Stimulated activated CD4-positive, alpha-beta T cell treated with anti-CD3 and anti-CD28 coated beads, Interleukin-2, amount 100 ng/mL, for 24 hours (primary cell): Measurements from ENCODE around the gene SETD5.
"Not testable (repeated sequence)": the region's sequence is repeated elsewhere in the genome, so short reads cannot be mapped to it uniquely, and the experiment has no call there.

Experiments
- DNase-seq, 2 donors: peaks; one replicate each; pipeline ENCODE4 v3.0.0-alpha.2; 2020

Gene SETD5

DNA sequence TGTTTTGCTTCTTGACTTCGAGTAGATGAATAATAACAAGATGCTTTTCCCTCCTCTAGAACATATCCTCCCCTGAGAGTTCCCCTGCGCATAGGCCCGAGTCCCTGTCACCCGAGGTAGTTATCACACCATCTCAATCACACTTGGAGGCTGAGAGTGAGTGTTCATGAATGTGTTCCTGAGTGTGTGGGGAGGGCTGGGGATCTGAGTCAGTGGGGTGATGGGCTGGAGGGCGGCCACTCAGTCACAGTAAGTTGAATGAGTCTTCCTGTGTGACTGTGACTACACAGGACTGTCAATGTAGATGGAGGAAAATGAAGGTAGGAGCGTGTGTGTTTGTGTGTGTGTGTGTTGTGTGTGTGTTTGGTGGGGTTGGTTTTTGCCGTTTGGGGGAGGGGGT, 71.0 kb downstream of the SETD5 start:
- DNase-seq, result peak in 1 of 2 donors; percentile 14

DNA sequence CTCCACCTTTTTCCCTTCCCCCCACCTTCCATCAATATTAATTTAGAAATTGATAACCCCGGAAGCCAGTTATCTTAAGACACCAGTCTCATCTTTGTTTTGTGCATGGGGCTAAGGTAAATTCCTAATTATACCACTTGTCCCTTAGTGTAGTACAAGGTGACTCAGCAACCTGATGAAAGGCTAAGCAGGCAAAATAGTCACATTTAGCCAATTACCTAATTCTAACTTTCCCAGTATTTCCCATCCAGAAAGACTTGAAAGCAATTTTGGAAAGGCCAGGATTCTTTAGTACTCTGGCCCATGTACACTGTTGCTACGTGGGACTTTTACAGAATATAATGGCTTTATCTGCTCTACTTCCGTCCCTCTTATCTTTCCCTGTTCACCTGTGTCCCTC, 72.6 kb downstream of the SETD5 start:
- DNase-seq, result no peak

GRCh38 chr3:9473496-9474065, 76.2 kb downstream of the SETD5 start:
- DNase-seq, result no peak

GRCh38 chr3:9474482-9474881, 77.1 kb downstream of the SETD5 start:
- DNase-seq, result no peak

DNA sequence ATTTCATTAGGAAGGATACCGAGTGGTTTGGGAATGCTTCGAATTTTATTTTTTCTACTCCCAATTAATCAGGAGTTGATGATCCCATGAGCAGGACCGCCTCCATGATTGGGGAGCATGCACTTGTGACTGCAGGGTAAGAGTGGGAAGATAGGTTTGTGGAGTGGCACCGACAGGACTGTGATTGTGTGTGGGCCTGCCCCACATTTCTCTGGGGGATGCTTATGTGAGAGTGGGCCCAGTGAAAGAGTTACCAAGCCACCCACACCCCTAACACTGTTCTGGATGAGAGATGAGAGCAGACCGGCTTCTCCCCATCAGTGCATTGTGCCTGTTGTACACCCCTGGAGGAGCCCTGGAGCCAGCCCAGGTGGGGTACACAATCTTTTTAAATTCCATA, 79.5 kb downstream of the SETD5 start:
- no peak for DNase-seq

GRCh38 chr3:9480265-9480664, 82.8 kb downstream of the SETD5 start:
- no peak for DNase-seq

GRCh38 chr3:9485248-9485647, 87.8 kb downstream of the SETD5 start:
- no peak for DNase-seq

GRCh38 chr3:9491506-9491905, 94.1 kb downstream of the SETD5 start:
- no peak for DNase-seq

DNA sequence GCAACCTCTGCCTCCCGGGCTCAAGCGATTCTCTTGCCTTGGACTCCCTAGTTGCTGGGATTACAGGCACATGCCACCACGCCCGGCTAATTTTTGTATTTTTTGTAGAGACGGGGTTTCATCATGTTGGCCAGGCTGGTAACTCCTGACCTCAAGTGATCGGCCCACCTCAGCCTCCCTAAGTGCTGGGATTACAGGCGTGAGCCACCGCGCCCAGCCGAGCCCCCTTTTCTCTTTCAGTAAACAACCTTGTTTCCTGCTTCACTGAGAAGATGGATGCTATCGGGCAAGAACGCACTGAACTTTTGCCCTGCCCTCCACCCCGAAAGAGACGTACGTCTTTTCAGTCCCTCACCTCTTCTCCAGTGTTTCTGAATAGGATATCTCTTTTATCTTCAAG, 96.6 kb downstream of the SETD5 start:
- DNase-seq, result not testable (repeated sequence)

DNA sequence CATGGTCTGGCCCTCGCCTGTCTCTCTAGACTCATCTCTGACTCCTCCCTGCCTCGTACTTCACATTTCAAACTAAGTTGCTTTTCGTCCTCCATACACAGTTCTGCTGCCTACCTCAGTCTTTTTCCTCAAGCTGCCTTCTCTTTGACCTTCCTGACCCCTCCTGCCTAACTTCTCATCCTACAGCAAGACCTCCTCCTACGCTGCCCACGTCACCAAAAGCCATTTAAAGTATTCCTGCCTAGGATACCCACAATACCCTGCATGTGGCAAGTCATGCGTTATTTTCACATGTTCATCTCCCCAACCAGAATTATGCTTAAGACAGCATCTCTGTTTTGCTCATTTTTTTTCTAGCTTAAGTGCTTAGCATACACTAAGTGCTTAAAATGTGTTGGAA, 99.5 kb downstream of the SETD5 start:
- DNase-seq, result no peak

- no peak for DNase-seq
Observed at GRCh38 chr3:9497821-9498565, 100.6 kb downstream of the SETD5 start.

DNA sequence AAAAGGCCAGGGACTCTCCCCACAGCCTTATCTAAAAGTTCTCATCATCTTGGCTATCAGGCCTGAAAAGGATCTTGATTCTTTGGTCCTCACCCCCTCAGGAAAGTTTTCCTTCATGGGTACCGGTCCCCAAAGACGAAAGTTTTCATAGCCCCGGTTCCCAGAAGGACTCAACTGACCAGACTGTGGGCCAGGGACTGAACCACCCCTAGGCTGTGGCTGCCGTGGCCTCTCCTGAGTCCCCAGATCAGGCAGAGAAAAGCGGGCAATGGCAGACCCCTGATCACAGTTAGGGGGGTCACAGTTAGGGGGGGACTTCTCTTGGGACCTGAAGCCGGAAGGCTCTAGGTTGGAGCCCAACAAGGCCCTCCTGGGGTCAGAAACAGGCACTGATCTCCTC, 101.4 kb downstream of the SETD5 start:
- no peak for DNase-seq

DNA sequence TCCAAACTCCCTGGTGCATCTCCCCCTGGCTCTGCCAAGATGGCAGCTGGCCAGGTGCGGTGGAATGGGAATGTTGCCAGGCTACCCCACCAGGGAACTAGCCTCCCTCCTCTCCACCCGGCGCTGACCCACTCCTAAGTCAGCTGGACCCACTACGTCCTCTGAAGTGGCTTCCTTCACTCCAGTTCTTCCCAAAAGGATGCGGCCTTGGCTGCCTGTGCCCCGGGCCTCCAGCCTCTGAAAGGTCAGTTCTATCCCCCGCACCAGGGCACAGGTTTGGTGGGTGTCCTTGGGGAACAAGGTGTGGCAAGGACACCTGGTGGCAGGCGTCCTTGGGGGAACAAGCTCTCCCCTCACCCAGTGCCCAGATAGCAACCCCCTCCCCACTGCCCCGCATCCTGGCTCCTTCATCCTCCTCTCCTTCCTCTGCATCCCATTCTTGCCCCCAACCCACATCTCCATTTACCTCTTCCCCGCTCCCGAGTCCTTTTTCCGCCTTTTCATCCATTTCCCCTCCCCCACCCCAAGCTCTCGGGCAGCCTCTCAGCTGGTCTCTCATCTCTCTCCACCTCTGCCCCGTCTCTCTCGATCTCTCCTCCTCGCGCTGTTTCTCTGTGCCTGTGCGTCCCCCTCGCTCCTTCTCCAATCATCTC, 102.2 kb downstream of the SETD5 start:
- DNase-seq, result no peak

DNA sequence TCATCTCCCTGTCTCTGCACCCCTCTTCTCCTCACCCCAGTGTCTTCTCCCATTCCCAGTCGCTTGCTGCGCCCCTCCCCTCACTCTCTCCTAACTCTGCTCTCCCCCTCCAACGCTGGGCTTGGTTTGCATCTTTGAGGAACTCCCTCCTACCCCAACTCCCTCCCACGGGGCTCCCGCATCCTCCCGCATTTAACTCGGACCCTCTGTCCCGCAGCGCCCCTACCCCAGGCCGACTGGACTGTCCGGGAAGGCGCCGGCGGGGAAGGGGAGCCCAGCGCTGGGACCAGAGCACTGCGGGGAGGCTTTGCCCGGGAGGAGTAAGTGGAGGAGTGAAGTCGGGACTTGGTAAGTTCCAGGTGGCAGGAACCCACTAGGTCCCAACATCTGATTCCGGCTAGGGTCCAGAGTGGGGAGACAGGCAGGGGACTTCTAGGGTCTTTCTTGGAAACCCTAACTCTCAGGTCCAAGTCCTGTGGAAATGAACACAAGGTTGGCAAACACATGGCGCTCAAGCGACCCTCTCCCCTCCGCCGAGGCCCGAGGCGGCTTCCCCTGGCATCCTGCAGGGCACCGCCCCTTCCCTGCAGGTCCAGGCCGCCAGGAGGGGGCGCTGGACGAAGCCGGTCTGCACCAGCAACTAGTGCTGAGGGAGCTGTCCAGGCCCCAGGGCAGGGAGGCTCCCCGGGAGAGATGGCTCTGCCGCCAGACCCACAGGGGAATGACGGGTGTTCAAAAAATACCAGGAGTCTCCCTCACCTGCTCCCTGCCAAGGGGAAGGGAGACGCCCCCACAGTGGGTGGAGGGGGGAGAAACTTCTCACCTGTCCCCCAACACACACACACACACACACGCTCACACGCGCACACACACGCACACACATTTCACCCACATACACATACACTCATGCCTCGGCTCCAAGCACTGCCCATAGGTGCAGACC, 103.0 kb downstream of the SETD5 start:
- peak; percentile 71 to 83 for DNase-seq

GRCh38 chr3:9501226-9501625, 103.8 kb downstream of the SETD5 start:
- DNase-seq, result no peak

DNA sequence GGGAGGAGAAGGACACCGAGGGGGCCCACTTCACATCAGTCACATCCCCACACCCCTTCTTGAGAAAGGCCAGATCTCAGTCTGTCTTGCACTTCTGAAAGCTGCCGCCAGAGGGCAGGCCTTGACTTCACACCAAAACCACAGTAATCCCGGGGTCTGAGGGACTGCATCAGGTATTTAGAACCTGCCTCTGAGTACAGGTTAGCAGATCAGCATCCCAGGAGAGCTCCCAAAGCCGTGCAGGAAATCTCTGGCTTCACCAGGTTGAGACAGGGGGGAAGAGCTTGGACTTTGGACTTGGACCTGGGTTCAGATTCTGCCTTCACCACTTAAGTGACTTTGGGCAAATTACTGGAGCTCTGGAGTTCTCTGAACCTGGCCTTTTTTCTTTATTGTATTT, 105.9 kb downstream of the SETD5 start:
- DNase-seq, result peak; percentile 76 to 83

DNA sequence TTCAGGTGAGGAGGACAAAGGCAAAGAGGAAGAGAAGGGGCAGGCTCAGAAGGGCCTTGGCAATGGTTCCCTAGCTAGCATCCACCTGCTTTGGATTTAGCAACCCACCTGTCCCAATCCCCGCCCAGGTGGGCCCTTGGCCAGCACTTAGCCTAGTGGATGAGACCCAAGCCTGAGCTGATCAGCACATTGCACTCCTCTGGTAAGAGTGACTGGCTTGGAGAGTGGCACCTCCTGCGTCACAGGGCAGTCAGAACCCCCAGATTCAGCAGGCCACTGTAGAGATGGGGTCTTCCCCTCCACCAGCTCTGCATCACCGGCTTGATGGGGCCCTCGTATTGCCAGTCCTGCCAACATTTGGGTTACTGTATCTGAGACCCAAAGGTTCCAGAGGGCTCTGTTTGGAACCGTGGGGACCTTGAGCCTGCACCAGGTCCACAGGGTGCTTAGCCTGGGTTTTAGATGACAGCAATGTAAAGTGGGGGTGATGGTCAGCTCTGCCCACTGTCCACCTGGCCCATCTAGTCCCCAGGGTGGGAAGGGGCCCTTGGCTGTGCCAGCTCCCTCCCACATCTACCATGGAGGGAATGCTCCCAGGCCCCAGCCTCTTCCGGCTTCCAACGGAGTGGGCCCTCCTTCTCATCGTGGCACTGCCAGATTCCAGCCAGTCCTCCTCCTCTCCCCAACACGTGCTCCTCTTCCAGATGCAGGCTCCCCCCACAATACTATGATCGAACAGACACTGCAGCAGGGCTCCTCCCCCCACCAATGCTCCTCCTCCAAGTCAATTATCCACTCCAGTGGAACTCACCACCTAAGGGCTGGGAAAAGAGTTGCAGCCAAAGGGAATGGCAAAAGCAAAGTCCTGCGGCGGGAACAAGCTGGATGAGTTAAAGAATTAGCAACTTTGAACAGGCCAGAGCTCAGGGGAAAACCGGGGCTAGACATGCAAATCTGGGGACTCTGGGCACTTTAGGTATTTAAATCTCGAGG, 110.5 kb downstream of the SETD5 start:
- DNase-seq, result no peak

- DNase-seq, result no peak
Observed at GRCh38 chr3:9508781-9509180, 111.4 kb downstream of the SETD5 start.

DNA sequence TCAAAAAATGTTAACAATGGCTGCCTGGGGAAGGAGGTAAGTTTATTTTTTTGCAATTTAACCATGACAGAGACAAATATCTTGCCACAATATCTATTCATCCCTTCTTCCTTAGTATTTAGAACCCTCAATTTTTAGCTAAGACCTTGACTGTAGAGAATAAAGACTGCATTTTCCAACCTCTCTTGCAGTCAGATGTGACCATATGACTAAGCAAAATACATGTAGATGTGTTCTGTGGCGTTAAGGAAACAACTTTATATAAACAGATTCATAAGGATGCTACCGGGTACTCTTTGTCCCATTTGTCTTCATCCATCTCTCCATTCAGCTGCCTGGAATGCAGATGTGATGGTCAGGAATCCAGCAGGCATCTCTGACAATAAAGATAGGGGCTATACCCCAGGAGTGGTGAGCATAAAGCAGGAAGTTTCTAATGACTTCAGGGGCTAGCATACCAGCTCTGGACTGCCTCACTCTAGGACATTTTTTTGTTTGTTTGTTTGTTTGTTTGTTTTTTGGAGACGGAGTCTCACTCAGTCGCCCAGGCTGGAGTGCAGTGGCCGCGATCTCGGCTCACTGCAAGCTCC, 115.1 kb downstream of the SETD5 start:
- DNase-seq, result no peak

GRCh38 chr3:9514306-9514705, 116.9 kb downstream of the SETD5 start:
- no peak for DNase-seq

DNA sequence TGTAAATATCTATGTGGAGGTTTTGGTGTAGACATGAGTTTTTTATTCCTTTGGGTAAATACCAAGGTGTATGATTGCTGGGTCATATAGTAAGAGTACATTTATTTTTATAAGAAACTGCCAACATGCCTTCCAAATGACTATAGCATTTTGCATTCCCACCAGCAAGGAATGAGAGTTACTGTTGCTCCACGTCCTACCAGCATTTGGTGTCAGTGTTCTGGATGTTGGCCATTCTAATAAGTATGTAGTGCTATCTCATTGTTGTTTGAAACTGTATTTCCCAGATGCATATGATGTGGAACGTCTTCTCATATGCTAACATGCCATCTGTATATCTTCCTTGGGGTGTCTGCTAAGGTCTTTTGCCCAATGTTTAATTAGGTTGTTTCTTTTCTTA, 117.5 kb downstream of the SETD5 start:
- no peak for DNase-seq

DNA sequence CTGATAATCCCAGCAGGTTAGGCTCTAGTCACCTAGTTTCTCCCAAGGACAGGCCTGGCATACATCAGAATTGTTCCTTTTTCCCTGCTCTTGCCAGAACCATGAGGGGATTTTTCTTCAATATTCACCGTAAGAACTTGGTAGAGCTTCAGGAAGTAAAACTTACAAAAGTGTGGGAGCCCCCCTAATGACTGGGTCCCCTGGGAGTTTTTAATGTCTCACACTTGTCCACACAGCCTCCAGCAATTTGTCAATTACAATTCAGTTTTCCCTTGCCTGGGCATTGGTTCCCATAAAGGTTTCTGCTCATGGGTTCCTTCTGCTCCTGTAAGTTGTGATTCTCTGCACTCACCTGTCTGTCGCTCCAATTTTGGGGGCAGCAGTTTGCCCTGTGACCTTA, 127.7 kb downstream of the SETD5 start:
- DNase-seq, result no peak
